Measurements from ENCODE around the gene MRPS27.

DNA sequence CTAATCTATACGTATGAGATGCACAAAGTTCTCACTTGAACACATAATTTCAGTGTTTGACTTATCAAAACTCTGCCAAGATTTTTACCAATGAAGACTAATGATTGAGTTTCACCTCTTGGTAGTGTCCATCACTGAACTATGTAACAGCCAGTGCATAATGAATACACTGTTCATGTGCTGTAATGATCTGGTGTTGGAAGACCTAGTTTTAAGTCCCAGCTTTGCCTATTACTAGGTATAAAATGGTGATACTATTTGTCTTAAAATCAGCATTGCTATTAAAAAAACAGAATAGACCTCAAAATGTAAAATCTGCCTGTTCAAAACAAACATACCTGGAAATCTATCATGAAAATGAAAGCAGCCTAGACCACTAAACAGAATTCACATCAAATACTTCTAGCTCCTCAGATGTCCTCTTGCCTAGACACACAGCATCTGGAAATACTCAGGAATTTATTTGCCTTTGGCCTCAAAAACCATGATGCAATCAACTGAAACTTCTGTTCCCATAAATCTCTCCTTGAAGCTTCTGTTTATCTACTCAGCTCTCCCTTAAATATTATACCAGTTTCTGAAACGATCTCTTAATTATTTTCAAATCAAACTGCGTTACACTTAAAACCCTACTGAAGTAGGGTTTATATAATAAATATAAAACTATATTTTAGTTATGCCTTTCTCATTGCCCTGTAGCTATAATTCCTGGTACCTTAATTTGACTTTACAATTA is 38.1 kb downstream of the MRPS27 start:
- TF ChIP-seq, protein P1, sequence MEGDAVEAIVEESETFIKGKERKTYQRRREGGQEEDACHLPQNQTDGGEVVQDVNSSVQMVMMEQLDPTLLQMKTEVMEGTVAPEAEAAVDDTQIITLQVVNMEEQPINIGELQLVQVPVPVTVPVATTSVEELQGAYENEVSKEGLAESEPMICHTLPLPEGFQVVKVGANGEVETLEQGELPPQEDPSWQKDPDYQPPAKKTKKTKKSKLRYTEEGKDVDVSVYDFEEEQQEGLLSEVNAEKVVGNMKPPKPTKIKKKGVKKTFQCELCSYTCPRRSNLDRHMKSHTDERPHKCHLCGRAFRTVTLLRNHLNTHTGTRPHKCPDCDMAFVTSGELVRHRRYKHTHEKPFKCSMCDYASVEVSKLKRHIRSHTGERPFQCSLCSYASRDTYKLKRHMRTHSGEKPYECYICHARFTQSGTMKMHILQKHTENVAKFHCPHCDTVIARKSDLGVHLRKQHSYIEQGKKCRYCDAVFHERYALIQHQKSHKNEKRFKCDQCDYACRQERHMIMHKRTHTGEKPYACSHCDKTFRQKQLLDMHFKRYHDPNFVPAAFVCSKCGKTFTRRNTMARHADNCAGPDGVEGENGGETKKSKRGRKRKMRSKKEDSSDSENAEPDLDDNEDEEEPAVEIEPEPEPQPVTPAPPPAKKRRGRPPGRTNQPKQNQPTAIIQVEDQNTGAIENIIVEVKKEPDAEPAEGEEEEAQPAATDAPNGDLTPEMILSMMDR (IDR thresholded peaks at IDR 0.05), result no peak
- TF ChIP-seq POLR2A (IDR thresholded peaks at IDR 0.05), result no peak
